Activated CD8-positive, alpha-beta memory T cell treated with anti-CD3 and anti-CD28 coated beads for 1 hour (primary cell): ENCODE measurements around the gene BCL2A1.
A peak's percentile ranks its signal among the peaks of the same experiment; 100 is the strongest.
"Not testable (repeated sequence)": the region's sequence is repeated elsewhere in the genome, so short reads cannot be mapped to it uniquely, and the experiment has no call there.

ENCODE experiments used
- DNase-seq, 2 donors: peaks; one replicate each; pipeline ENCODE4 v3.0.0-alpha.2; 2020; ENCODE audit warnings: low read depth in 1 of 2; ENCODE audit errors: extremely low read depth in 1 of 2

The BCL2A1 gene

DNA sequence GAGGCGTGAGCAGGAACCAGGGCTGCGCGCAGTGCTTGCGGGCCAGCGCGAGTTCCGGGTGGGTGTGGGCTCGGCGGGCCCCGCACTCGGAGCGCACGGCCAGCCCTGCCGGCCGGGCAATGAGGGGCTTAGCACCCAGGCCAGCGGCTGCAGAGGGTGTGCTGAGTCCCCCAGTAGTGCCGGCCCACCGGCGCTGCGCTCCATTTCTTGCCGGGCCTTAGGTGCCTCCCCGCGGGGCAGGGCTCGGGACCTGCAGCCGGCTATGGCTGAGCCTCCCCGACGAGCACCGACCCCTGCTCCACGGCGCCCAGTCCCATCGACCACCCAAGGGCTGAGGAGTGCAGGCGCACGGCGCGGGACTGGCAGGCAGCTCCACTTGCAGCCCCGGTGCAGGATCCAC is 44.9 kb downstream of the BCL2A1 start:
- not testable (repeated sequence) for DNase-seq

DNA sequence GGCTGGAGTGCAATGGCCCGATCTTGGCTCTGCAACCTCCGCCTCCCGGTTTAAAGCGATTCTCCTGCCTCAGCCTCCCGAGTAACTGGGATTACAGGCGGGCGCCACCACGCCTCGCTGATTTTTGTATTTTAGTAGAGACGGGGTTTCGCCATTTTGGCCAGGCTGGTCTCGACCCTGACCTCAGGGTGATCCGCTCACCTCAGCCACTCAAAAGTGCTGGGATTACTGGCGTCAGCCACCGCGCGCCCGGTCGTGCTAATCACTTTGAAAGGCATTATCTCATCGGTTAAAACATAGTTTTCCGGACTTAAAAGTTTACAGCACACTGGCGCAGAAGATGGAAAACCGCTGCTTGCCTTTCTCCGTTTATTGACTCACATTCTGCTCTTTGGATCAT is 46.6 kb downstream of the BCL2A1 start:
- DNase-seq: no peak

DNA sequence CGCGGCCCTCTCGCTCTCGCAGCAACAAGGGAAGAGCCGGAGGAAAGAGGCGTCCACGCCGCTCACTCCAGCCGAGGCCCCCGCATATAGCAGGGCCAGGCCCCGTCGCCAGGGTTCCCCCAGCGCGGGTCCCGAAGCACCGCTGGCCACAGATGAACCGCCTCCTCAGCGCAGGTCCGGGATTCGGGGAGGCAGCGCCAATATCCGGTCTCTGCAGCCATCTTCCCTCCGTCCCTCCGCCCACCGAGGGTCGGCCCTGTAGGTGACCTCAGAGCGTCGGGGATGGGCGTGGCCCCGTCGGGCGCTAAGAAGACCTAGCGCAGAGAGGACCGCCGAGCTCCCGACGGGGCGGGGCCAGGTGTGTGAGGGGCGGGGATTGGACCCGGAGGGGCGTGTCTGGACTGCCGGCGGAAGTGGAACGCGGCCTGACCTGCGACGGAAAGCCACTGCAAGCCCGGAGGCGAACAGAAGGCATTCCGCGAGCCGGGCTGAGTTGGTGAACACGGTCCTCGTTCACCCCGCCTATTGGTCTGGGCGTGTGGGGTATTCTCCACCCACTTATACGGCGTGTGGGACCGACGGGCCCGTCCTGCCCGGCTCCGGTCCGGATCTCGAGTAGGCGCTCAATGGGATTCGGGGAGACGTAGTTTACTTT is 47.4 kb downstream of the BCL2A1 start:
- peak; percentile 90 to 97 for DNase-seq

DNA sequence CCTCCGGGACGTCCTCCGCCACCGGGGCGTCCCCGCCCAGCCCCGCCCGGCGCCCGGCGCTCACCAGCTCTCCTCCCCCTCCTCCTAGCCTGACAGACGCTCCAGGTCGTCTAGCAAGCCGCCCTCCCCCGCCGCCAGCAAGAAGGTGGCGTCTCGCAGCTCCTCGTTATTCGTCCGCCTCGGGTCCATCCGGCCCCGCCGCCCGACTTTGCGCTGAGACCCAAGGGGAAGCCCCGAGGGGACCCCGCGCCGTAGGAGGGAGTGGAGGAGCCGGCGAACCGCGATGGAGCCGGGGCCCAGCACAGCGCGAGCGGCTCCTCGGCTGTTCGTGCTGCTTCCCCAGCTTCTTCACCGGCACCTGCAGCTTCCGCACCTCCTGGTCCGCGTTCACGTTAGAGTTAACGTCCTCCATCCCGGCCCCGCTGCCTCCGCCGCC is 47.9 kb downstream of the BCL2A1 start:
- peak; percentile 28 to 47 for DNase-seq

DNA sequence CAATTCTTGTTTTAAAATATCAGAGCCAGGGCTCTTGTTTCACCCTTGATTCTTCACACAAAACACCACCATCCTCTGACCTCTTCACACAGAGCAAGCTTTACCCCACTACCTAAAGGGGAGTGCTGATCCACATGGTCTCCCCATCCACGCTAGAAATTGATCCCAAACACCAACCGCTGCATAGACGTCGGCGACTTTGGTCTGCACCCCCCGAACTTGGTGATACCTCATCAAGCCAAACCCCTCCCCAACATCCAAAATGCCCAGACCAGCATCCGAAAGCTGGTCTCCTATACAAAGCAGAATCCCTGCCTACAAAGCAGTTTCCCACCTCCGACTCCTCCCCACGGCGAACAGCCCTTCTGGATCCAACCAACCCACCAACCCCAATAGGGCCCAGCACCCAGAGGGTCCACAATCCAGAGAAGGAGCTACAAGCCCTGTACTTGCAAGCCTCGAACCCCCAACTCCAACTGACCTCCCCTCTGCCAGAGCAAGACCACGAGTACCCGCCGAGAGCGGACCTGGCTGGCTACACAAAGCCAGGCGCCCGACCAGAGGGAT is 48.4 kb downstream of the BCL2A1 start:
- DNase-seq: no peak

DNA sequence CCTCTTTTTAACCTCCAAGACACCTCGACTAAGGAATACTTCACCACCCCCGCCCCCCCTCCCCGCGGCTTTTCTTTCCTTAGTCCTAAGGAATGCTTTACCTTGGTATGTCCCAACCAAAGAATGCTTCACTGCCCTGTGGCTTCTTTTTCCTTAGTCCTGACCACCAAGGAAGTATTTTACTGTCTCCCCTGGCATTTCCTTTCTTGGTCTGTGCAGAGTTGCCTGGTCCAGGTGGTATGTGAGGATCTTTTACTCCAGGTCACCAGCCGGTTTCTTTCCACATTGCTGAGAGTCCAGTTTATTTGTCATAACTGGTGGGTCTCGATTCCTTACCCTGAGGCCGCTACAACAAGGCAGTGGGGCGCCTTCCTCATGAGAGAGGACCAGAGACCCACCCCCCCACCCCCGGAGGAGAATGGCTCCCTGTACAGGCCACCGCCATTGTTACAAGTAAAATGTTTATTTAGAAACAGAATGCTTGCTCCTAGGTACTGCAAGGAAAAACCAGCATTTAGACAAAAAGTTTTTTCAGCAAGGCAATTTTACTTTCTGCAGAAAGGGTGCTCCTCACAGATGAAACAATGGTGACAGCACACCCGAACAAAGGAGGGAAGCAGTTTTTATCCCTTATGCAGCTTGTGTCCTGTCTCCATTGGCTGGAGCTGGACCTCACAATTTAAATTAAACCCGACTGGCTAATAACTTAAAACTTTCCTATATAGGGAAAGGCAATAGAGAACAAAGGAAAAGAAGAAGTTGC is 51.1 kb downstream of the BCL2A1 start:
- no peak for DNase-seq

DNA sequence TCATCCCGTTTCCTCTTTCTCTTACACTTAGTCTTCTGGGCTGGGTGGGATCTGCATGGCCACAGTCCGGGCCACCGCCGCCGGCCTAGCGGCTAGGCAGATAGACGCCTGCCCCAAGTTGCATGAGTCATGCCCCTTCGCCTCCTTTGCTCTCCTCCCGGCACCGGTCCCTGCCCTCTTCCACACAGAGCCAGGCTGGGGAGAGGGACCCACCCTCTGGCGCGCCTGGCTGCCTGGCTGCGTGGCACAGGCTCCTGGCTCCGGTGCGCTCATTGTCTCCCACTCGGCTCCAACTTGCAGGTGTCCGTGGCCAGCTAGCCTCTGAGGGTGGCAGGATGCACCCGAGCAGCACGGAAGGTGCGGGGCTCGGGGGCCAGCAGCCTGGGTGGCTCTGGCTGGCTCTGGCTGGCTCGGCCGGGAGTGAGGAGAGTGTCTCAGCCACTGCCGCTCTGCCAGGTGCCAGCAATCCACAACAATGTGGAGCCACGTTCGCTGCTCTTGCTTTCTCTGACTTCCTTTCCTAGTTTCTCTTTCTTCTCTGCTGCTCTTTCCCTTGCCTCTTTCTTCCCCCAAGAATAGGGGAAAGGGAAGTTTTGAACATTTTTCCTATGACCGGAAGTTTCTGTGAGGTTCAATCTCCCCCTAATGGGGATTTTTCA is 51.8 kb downstream of the BCL2A1 start:
- no peak for DNase-seq

DNA sequence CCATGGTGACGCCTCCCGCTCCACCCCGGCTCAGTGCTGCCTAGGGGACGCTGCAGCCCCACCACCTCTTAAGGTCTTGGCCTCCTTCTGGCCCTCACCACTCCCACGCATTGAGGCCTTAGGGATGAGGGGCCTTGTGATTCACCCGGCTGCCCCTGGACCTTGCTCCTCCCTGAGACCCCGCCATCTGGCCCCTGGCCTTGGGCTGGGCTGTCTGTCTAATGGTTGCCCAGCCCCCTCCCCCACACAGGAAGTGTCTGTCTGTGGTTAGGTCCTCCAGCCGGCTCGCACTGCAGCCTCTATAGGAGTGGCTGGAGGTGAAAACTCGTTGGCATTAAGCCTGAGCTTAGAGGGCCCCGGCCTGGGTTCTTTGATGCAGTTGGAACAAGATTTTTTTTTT is 52.7 kb downstream of the BCL2A1 start:
- no peak for DNase-seq

DNA sequence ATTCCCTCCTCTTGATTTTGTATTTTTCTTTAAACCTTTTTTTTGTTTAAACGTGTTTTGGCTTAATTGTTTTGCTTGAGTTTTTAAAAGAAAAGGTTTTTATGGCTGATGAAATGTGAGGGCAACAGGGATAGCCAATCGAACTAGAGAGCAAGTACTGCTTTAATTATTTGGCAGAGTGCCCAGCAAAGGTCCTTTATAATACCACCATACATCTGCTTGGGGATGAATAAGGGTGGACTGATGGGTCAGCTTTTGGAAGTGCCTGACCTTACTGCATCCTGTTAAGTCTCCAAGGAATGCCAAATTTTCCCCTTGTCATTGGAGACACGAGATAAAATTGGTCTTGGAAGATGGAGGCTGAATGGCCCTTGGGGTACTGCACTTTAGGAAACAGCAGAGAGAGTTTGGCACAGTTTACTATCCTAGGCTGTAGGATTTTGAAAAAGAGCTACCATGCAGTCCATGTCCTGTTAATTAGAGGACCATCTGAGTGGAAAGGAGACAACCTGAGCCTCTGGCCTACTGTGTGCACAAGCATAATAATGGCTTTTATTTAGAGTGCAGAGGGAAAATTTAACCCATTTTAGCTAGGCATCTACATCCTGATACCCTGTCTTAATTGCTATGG is 54.4 kb downstream of the BCL2A1 start:
- DNase-seq: no peak

DNA sequence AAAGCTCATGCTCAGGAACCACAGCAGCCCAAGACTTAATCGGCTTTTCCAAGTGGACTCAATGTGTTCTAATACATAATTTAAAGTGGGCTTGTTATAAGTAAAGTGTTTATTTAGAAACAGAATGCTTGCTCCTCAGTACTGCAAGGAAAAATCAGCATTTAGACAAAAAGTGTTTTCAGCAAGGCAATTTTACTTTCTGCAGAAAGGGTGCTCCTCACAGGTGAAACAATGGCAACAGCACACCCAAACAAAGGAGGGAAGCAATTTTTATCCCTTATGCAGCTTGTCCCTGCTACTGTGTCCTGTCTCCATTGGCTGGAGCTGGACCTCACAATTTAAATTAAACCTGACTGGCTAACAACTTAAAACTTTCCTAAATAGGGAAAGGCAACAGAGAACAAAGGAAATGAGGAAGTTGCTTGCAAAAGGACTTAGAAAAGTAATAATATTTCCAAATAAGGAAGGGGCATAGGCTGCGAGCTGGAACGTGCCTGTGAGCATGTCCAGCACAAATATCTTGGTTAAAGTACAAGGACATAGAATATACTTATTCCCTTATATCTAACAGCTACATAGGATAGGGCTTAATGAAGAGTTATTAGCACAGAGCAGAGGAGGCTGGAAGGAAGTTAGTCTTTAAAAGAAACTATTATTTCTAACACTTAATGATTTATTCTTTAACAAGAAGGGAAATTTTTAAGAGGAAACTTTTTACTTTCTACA is 55.1 kb downstream of the BCL2A1 start:
- DNase-seq: not testable (repeated sequence)

DNA sequence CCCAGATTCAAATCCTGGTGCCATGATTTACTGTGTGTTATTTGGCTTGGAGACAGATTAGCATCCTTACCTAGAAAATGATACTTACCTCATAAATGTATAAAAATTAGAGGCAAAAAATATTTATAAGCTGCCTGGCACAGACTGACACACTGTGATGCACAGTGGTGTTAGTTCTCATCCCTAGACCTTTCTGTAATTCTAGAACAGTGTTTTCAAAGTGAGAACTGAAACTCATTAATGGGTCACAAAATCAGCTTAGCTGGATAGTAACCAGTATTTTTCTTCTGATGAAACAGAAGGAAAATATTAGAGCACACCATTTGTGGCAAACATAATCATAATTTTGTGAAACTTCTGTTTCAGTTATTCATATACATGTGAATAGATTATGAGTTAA is 56.3 kb downstream of the BCL2A1 start:
- DNase-seq: no peak
